Measurements from ENCODE around the gene PARP3.

PARP3 gene

GRCh38 chr3:51949121-51949520 is 7.0 kb downstream of the PARP3 start:
- DNase-seq, result no peak

- DNase-seq, result no peak
These were observed 8.7 kb downstream of the PARP3 start for GRCh38 chr3:51950899-51951298.

- peak; percentile 82 for DNase-seq
These were observed 11.3 kb downstream of the PARP3 start for GRCh38 chr3:51953445-51953844.

GRCh38 chr3:51954105-51954504 is 11.9 kb downstream of the PARP3 start:
- DNase-seq, result no peak

GRCh38 chr3:51954713-51955112 is 12.6 kb downstream of the PARP3 start:
- no peak for DNase-seq

- DNase-seq, result no peak
These were observed 13.2 kb downstream of the PARP3 start, which contains the start of gene GPR62 for GRCh38 chr3:51955175-51955892. Gene GPR62 (plus strand): TSS chr3:51955381. CDS start chr3:51955653, 272 bp downstream.

GRCh38 chr3:51955893-51956770 is 14.0 kb downstream of the PARP3 start:
- no peak for DNase-seq

- no peak for DNase-seq
These were observed 15.5 kb downstream of the PARP3 start for GRCh38 chr3:51957520-51958205.

GRCh38 chr3:51958603-51959521 is 16.7 kb downstream of the PARP3 start:
- no peak for DNase-seq

- no peak for DNase-seq
These were observed 17.5 kb downstream of the PARP3 start for GRCh38 chr3:51959651-51960050.

GRCh38 chr3:51960386-51960785 is 18.2 kb downstream of the PARP3 start:
- DNase-seq, result no peak

- no peak for DNase-seq
These were observed 18.8 kb downstream of the PARP3 start for GRCh38 chr3:51961011-51961410.

- no peak for DNase-seq
These were observed 19.7 kb downstream of the PARP3 start for GRCh38 chr3:51961602-51962569.

- DNase-seq, result no peak
These were observed 20.8 kb downstream of the PARP3 start for GRCh38 chr3:51962854-51963530.

GRCh38 chr3:51963951-51964451 is 21.8 kb downstream of the PARP3 start:
- no peak for DNase-seq

- no peak for DNase-seq
These were observed 22.4 kb downstream of the PARP3 start for GRCh38 chr3:51964521-51964920.

- DNase-seq, result no peak
These were observed 23.9 kb downstream of the PARP3 start for GRCh38 chr3:51966016-51966415.

- no peak for DNase-seq
These were observed 24.3 kb downstream of the PARP3 start for GRCh38 chr3:51966486-51966885.

GRCh38 chr3:51966922-51967383 is 24.8 kb downstream of the PARP3 start:
- DNase-seq, result no peak
